ENCODE results near the gene LIFR.

DNA sequence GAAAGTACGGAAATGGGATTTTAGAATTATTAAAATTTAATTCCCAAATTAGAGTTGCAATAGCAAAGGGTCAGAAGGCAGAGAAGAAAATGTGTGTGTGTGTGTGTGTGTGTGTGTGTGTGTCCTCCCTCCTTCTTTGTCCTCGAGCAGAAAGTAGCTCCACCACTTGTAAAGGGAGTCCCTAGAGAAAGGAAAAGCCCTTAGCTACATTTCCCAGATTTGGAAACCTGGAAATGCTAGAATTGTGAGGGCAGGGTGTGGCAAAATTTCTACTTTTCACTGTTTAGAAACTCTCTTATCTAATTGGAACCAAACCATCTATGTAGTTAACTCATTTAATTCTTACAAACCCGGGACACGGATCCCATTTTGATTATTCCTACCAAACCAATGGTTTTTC lies 33.2 kb upstream of the LIFR start:
- TF ChIP-seq CTCF (IDR thresholded peaks at IDR 0.05; ENCODE audit: insufficient read depth, low read depth, low read length): no peak
- TF ChIP-seq EZH2 (IDR thresholded peaks at IDR 0.05; ENCODE audit: insufficient read depth, low read length): no peak
